CD4-positive, alpha-beta T cell treated with Interferon gamma for 1 hour (primary cell): ENCODE data around the gene POLRMT.
"Not testable (repeated sequence)": the region's sequence is repeated elsewhere in the genome, so short reads cannot be mapped to it uniquely, and the experiment has no call there.

Experiments used
- DNase-seq: peaks from one replicate; pipeline ENCODE4 v3.0.0-alpha.2; 2020

POLRMT gene

GRCh38 chr19:590396-590745 is 43.0 kb downstream of the POLRMT start:
- no peak for DNase-seq

GRCh38 chr19:589693-590395 is 43.5 kb downstream of the POLRMT start, which contains the start of gene HCN2:
Gene HCN2 (plus strand): TSS chr19:589881. CDS start chr19:589946, 65 bp downstream.
- no peak for DNase-seq

- no peak for DNase-seq
Measured at GRCh38 chr19:588741-589692, 44.3 kb downstream of the POLRMT start.

GRCh38 chr19:588093-588740 is 45.1 kb downstream of the POLRMT start:
- peak; percentile 54 for DNase-seq

- DNase-seq: no peak
Measured at GRCh38 chr19:585551-586110, 47.7 kb downstream of the POLRMT start.

- DNase-seq: not testable (repeated sequence)
Measured at GRCh38 chr19:585146-585545, 48.2 kb downstream of the POLRMT start.

- DNase-seq: peak; percentile 55
Measured at GRCh38 chr19:584240-585001, 48.9 kb downstream of the POLRMT start.

- DNase-seq: no peak
Measured at GRCh38 chr19:583968-584239, 49.4 kb downstream of the POLRMT start.

- no peak for DNase-seq
Measured at GRCh38 chr19:583198-583967, 50.0 kb downstream of the POLRMT start.

GRCh38 chr19:582497-583197 is 50.7 kb downstream of the POLRMT start:
- DNase-seq: no peak

GRCh38 chr19:581399-582111 is 51.8 kb downstream of the POLRMT start:
- no peak for DNase-seq

GRCh38 chr19:580274-580835 is 53.0 kb downstream of the POLRMT start:
- no peak for DNase-seq

GRCh38 chr19:579842-580155 is 53.5 kb downstream of the POLRMT start:
- no peak for DNase-seq

GRCh38 chr19:579111-579841 is 54.1 kb downstream of the POLRMT start:
- DNase-seq: no peak

GRCh38 chr19:577439-578392 is 55.6 kb downstream of the POLRMT start:
- DNase-seq: no peak

- DNase-seq: no peak
Measured at GRCh38 chr19:576768-577438, 56.4 kb downstream of the POLRMT start.
